Type B pancreatic cell (in vitro differentiated cells): ENCODE results near the gene LHX4. TPM values are rescaled to one million over a fixed set of nuclear protein-coding genes. Genes with fewer than 3 reads are reported as not detected.

ENCODE experiments used
- DNase-seq: peaks from one replicate; pipeline ENCODE4 v3.0.0; 2021; ENCODE audit warnings: mixed read lengths; ENCODE audit not compliant: unreplicated experiment; ENCODE audit errors: extremely low spot score
- H3K27ac Mint-ChIP-seq: 2 replicates; pipeline ENCODE4 v1.8.0; 2021; ENCODE audit warnings: mild to moderate bottlenecking, mixed read lengths
- H3K27me3 Mint-ChIP-seq: 2 replicates; pipeline ENCODE4 v1.8.0; 2021; ENCODE audit warnings: mixed read lengths
- H3K36me3 Mint-ChIP-seq: 2 replicates; pipeline ENCODE4 v1.8.0; 2021; ENCODE audit warnings: mixed read lengths
- H3K4me1 Mint-ChIP-seq: one replicate; pipeline ENCODE4 v1.8.0; 2021; ENCODE audit warnings: mixed read lengths; ENCODE audit not compliant: unreplicated experiment
- H3K4me3 Mint-ChIP-seq: 2 replicates; pipeline ENCODE4 v1.8.0; 2021; ENCODE audit warnings: mild to moderate bottlenecking, mixed read lengths
- H3K9me3 Mint-ChIP-seq: 2 replicates; pipeline ENCODE4 v1.8.0; 2021; ENCODE audit warnings: mixed read lengths
- CTCF ChIP-seq: fragments of 200-600 bp; sonication (generic); conservative IDR thresholded peaks from 2 replicates; pipeline ENCODE4 v1.5.0; 2021; ENCODE audit warnings: antibody characterized with exemption, mild to moderate bottlenecking
- total RNA-seq: library from RNA; stranded (reverse); gene quantifications from 2 replicates; pipeline ENCODE4 v1.2.1, GENCODE V29; 2021; ENCODE audit warnings: low replicate concordance

LHX4 gene
- total RNA-seq, 1 donor from 2014 or later: 0.22 TPM

DNA sequence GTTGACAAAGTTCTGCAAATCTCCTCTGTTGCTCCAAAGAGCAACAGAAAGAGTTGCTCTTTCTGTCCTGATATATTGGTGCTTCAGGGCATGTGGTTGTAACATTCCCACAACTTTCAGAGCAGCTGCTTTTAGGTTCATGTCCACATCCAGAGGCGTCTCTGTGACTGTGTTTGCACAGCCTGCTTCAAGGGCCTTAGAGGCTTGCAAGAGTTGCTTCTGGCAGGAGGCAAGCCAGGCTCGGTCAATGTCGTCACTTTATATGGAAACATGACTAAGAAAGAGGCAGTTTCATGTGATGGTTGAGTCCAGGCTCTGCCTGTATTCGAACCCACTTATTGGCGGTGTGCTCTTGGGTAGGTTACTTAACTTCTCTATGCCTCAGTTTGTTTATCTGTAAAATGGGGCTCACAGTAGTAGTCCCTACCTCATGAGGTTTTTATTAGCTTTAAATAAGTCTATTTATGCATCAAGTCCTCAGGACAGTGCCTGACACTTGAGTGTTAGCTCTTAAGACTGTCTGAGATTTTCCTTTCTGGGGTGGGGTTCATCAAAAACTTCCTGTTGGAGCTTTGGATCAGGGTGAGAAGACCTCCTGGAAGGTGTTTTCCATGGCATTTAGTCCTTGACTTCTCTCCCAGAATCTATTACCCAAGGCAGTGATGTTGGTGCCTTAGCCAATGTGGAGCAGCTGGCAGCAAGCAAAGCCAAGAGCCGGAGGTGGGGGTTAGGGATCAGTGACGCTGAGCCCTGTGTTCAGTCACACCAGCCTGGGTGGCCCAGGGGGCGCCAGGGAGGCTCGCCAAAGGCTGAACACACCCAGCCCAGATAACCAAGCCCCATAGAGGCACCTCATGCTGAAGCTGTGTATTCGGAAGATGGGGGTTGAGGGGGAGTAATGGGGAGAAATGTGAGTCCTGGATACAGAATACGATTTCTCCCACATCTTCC, 18.9 kb downstream of the LHX4 start:
- TF ChIP-seq CTCF: no peak
- H3K27ac Mint-ChIP-seq: no peak overlapping the region
- no peaks in the 10 kb centered on the region for H3K36me3 Mint-ChIP-seq
- DNase-seq: no peak
- H3K9me3 Mint-ChIP-seq: no peaks in the 10 kb centered on the region
- peaks cover 9% of the 10 kb centered on the region for H3K4me1 Mint-ChIP-seq
- H3K4me3 Mint-ChIP-seq: no peak overlapping the region
- peaks cover 49% of the 10 kb centered on the region for H3K27me3 Mint-ChIP-seq

DNA sequence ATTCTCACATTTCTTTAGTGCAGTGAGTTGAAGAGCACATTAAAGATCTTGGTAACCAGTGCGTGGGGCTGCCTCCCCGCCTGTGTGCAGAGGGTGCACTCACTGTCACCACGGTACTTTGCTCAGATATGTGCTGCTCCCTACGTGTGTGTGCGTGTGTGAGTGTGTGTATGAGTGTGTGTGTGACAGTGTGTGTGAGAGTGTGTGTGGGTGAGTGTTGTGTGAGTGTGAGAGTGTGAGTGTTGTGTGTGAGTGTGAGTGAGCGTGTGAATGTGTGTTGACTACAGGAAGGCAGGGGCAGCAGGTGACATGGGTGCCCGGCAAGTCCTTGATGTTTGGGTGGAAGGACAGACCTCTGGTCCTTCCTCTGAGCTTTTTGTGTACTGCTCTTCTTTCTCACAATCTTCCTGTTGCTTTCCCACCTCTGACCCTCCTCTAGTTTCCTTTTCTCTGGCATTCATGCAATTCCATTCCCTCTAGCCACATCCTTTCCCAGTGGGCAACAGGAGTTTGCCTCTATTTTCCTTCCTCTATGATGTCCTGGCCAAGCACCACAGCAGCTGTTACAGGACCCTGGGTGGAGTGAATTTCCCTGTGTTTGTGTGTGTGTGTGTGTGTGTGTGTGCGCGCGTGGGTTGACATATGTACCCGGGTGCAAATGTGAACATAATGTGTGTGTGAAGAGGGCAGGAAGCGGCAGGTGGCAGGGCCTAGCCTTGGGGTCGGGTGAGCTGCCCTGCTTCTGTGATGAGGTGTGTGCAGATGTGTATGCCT, 19.8 kb downstream of the LHX4 start:
- no peak for TF ChIP-seq CTCF
- H3K27ac Mint-ChIP-seq: no peak overlapping the region
- no peaks in the 10 kb centered on the region for H3K9me3 Mint-ChIP-seq
- H3K36me3 Mint-ChIP-seq: no peaks in the 10 kb centered on the region
- DNase-seq: no peak
- H3K4me1 Mint-ChIP-seq: peaks cover 9% of the 10 kb centered on the region
- H3K27me3 Mint-ChIP-seq: peaks cover 46% of the 10 kb centered on the region
- no peak overlapping the region for H3K4me3 Mint-ChIP-seq

GRCh38 chr1:180250499-180250770, 20.4 kb downstream of the LHX4 start:
- DNase-seq: no peak
- peaks cover 9% of the 10 kb centered on the region for H3K4me1 Mint-ChIP-seq
- TF ChIP-seq CTCF: no peak
- no peak overlapping the region for H3K27ac Mint-ChIP-seq
- H3K4me3 Mint-ChIP-seq: no peak overlapping the region
- H3K27me3 Mint-ChIP-seq: peaks cover 42% of the 10 kb centered on the region
- no peaks in the 10 kb centered on the region for H3K36me3 Mint-ChIP-seq
- H3K9me3 Mint-ChIP-seq: no peaks in the 10 kb centered on the region

- H3K4me1 Mint-ChIP-seq: peaks cover 9% of the 10 kb centered on the region
- H3K27ac Mint-ChIP-seq: no peak overlapping the region
- H3K9me3 Mint-ChIP-seq: no peaks in the 10 kb centered on the region
Measured at GRCh38 chr1:180250883-180251509, 20.9 kb downstream of the LHX4 start.

More at GRCh38 chr1:180250883-180251509, 20.9 kb downstream of the LHX4 start:
- Mint-ChIP-seq H3K4me3 (no peak overlapping the region), H3K27me3 (peaks cover 40% of the 10 kb centered on the region), H3K36me3 (no peaks in the 10 kb centered on the region)
- TF ChIP-seq CTCF: no peak
- no peak for DNase-seq
